GM23338 (cell line): ENCODE measurements around the gene OLFM1.

Source experiments
- CREB1 ChIP-seq: fragments of 250-450 bp; sonication (Bioruptor Pico); IDR thresholded peaks from 2 replicates; pipeline ENCODE4 v1.5.0; 2020; ENCODE audit warnings: low read depth, mild to moderate bottlenecking, moderate library complexity
- CTCF ChIP-seq, 2 experiments: fragments of 200-600 bp in 1 of 2; sonication (generic) in 1 of 2; conservative IDR thresholded peaks; 2 replicates each; pipeline versions ENCODE4 v1.5.1 to v1.6.1; 2016 to 2017; ENCODE audit warnings: antibody characterized with exemption in 2 of 2, low read depth in 2 of 2, mild to moderate bottlenecking in 2 of 2, moderate library complexity in 1 of 2
- ETS1 ChIP-seq: IDR thresholded peaks from 2 replicates; pipeline ENCODE4 v1.6.1; 2016; ENCODE audit warnings: antibody characterized with exemption
- EZH2 ChIP-seq: fragments of 200-600 bp; sonication (generic); IDR thresholded peaks from one replicate; pipeline ENCODE4 v1.8.0; 2017; ENCODE audit warnings: antibody characterized with exemption, mild to moderate bottlenecking, low read depth; ENCODE audit not compliant: unreplicated experiment
- EZH2phosphoT487 ChIP-seq: fragments of 200-600 bp; sonication (generic); IDR thresholded peaks from one replicate; pipeline ENCODE4 v1.8.1; 2018; ENCODE audit warnings: antibody characterized with exemption; ENCODE audit not compliant: unreplicated experiment
- JUNB ChIP-seq: IDR thresholded peaks from one replicate; pipeline ENCODE4 v1.6.1; 2016; ENCODE audit warnings: antibody characterized with exemption; ENCODE audit not compliant: unreplicated experiment
- POLR2AphosphoS5 ChIP-seq: IDR thresholded peaks from 2 replicates; pipeline ENCODE4 v1.6.1; 2016; ENCODE audit warnings: antibody characterized with exemption, low read depth
- REST ChIP-seq: IDR thresholded peaks from one replicate; pipeline ENCODE4 v1.6.1; 2018; ENCODE audit warnings: antibody characterized with exemption; ENCODE audit not compliant: unreplicated experiment
- STAT1 ChIP-seq: IDR thresholded peaks from one replicate; pipeline ENCODE4 v1.6.1; 2016; ENCODE audit warnings: antibody characterized with exemption; ENCODE audit not compliant: unreplicated experiment
- ZNF114 ChIP-seq: fragments of 250-450 bp; sonication (Bioruptor Pico); IDR thresholded peaks from 2 replicates; pipeline ENCODE4 v1.5.0; 2020; ENCODE audit warnings: mild to moderate bottlenecking, moderate library complexity
- ZNF331 ChIP-seq: fragments of 250-450 bp; sonication (Bioruptor Pico); IDR thresholded peaks from 2 replicates; pipeline ENCODE4 v1.5.0; 2020; ENCODE audit warnings: low read depth, mild to moderate bottlenecking, moderate library complexity
- TF ChIP-seq, protein P1 (sequence below): fragments of 250-450 bp; sonication (Bioruptor Pico); IDR thresholded peaks from 2 replicates; pipeline ENCODE4 v1.5.0; 2020; ENCODE audit warnings: mild to moderate bottlenecking, moderate library complexity

DNA sequence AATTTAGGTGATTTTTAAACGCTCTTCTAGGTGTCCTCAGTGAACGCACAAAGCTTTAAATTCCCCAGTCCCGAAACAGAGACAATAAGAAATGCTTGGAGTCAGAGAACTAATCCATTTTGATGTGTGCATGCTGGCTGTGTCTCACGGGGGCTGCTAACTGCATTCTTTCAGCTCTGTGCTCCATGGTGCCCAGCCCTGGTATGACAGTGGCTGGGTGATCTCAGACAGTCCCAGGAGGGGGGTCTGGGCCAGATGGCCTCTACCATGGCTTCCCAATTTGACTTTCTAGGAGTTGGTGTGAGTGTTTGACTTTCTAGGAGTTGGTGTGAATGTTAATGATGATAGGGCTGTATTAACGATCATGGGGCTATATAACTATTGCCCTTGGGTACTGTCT is 12.1 kb downstream of the OLFM1 start:
- TF ChIP-seq CTCF (conservative IDR thresholded peaks at IDR 0.05; ENCODE audit: low read depth in 2 of 2) (no peak), EZH2 (no peak), POLR2AphosphoS5 (no peak), ZNF114 (CRISPR knock-in tag) (no peak), CREB1 (no peak), REST (no peak), EZH2phosphoT487 (no peak), ETS1 (no peak), ZNF331 (CRISPR knock-in tag) (no peak), STAT1 (no peak), JUNB (no peak)
- TF ChIP-seq, protein P1, sequence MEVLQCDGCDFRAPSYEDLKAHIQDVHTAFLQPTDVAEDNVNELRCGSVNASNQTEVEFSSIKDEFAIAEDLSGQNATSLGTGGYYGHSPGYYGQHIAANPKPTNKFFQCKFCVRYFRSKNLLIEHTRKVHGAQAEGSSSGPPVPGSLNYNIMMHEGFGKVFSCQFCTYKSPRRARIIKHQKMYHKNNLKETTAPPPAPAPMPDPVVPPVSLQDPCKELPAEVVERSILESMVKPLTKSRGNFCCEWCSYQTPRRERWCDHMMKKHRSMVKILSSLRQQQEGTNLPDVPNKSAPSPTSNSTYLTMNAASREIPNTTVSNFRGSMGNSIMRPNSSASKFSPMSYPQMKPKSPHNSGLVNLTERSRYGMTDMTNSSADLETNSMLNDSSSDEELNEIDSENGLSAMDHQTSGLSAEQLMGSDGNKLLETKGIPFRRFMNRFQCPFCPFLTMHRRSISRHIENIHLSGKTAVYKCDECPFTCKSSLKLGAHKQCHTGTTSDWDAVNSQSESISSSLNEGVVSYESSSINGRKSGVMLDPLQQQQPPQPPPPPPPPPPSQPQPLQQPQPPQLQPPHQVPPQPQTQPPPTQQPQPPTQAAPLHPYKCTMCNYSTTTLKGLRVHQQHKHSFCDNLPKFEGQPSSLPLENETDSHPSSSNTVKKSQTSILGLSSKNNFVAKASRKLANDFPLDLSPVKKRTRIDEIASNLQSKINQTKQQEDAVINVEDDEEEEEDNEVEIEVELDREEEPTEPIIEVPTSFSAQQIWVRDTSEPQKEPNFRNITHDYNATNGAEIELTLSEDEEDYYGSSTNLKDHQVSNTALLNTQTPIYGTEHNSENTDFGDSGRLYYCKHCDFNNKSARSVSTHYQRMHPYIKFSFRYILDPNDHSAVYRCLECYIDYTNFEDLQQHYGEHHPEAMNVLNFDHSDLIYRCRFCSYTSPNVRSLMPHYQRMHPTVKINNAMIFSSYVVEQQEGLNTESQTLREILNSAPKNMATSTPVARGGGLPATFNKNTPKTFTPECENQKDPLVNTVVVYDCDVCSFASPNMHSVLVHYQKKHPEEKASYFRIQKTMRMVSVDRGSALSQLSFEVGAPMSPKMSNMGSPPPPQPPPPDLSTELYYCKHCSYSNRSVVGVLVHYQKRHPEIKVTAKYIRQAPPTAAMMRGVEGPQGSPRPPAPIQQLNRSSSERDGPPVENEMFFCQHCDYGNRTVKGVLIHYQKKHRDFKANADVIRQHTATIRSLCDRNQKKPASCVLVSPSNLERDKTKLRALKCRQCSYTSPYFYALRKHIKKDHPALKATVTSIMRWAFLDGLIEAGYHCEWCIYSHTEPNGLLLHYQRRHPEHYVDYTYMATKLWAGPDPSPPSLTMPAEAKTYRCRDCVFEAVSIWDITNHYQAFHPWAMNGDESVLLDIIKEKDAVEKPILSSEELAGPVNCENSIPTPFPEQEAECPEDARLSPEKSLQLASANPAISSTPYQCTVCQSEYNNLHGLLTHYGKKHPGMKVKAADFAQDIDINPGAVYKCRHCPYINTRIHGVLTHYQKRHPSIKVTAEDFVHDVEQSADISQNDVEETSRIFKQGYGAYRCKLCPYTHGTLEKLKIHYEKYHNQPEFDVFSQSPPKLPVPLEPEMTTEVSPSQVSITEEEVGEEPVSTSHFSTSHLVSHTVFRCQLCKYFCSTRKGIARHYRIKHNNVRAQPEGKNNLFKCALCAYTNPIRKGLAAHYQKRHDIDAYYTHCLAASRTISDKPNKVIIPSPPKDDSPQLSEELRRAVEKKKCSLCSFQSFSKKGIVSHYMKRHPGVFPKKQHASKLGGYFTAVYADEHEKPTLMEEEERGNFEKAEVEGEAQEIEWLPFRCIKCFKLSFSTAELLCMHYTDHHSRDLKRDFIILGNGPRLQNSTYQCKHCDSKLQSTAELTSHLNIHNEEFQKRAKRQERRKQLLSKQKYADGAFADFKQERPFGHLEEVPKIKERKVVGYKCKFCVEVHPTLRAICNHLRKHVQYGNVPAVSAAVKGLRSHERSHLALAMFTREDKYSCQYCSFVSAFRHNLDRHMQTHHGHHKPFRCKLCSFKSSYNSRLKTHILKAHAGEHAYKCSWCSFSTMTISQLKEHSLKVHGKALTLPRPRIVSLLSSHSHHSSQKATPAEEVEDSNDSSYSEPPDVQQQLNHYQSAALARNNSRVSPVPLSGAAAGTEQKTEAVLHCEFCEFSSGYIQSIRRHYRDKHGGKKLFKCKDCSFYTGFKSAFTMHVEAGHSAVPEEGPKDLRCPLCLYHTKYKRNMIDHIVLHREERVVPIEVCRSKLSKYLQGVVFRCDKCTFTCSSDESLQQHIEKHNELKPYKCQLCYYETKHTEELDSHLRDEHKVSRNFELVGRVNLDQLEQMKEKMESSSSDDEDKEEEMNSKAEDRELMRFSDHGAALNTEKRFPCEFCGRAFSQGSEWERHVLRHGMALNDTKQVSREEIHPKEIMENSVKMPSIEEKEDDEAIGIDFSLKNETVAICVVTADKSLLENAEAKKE (CRISPR knock-in tag): no peak
